NCI-H526 (cell line): ENCODE data around the gene MAML2.
A peak's percentile ranks its signal among the peaks of the same experiment; 100 is the strongest.
"Not testable (repeated sequence)": the region's sequence is repeated elsewhere in the genome, so short reads cannot be mapped to it uniquely, and the experiment has no call there.

Experiments used
- DNase-seq, 2 experiments: peaks; one replicate each; lab custom pipeline; 2025; lab: John Stamatoyannopoulos, UW

MAML2 gene

DNA sequence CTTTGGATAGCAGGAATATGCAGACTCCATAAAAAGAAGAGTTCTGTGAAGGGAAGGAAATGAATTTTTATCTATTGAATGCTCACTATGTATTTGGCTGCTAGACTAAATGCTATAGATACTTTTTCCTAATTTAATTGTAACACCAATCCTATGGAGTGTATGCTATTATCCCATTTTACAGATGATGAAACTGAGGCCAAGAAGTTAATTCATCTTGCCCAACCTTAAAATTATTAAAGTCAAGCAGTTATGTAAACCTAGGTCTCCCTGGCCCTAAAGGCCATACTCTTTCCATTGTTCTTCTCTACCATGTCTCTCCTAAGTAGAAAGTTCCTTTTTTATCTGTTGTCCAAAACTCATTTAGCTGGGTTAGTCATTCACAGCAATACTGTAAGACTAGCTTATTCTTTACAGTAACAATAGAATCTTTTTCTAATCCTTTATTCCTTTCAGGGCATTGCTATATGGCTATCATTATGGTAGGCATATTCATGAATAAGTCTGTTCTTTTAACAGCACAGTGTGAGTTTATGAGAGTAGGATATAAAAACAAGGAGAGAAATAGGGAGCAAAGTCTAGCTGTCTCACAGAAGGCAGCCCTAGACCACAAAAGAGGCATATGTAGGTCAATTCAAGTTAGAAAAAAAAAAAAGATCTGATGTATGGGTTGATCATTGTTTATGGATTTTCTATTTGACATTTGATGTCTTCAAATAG, 50.5 kb downstream of the MAML2 start:
- DNase-seq: no peak

DNA sequence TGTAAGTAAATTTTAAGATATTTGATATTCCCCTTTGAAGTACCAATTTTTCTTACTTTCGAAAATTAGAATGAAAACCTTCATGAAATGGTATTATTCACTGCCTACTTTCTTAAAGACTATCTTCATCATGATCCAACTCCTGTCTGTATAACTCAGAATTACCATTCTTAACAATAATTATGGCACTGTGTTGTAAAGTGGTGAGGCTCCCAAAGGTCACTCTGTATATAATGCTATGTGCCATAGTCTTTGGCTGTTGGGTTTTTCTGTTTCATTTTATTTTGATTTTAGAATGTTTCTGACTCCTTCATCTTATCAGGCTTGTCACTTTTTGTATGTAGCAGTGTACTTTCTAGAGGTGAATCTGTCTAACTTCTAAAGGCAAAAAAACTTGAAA, 52.4 kb downstream of the MAML2 start:
- DNase-seq: no peak

DNA sequence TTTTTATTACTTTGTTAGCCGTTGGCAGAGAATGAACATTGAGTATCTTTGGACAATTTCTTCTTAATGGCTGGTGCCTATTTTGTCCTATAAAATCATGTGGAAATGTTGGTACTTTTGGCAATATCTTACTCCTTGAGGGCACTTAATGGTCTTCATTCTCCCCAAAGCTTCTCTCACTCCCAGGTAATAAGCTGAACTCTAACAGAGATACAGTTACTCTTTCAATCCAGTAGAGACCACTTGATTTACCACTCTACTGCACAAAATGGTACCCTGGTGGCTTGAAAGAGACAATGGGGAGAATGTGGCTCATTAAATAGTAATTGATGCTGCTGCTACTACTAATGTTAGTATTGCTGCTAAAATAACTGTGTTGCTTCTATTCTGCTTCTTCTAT, 53.0 kb downstream of the MAML2 start:
- DNase-seq: no peak

DNA sequence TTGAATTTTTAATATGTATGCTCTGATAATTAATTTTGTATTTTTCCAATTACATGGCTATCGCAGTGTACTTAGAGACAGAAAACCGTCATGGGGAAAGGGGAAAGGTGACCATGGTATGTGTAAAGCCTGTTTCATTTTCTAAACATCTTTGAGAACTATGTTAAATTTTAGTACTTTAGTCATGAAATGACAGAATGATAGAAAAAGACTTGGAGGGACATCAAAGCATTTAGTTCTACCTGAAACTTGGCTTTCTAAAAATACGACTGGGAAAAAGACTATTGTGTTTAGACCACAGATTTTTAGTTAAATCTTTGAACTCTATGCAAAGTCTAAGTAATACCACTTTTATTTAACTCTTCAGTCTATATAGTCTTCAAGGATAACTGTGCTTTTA, 54.1 kb downstream of the MAML2 start:
- DNase-seq: no peak

DNA sequence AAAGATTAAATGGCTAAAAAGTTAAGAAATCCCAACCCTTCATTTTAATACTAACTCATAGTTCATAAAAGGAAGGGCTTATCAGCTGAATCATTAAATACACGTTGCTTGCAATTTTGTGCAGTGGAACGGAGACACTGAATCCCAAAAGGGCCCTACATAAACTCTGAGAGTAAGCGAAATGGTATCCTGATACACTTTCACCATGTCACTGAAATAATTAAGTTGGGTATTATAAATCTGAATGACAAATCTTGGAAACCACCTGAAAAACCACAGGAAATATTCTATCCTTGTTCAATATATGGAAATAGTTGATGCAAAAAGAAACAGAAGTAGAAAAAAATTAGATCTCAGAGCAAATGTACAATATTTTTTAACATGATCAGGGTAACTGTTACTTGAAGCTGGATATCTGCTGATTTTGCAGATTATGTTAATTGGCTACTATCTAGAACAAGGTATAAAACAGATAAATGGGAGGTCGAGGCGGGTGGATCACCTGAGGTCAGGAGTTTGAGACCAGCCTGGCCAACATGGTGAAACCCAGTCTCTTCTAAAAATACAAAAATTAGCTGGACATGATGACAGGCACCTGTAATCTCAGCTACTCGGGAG, 55.1 kb downstream of the MAML2 start:
- DNase-seq: no peak

DNA sequence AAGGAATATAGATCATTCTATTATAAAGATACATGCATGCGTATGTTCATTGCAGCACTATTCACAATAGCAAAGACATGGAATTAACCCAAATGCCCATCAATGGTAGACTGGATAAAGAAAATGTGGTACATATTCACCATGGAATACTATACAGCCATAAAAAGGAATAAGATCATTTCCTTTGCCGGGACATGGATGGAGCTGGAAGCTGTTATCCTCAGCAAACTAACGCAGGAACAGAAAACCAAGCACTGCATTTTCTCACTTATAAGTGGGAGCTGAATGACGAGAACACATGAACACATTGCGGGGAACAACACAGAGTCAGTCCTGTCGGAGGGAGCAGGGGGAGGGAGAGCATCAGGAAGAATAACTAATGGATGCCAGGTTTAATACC, 57.0 kb downstream of the MAML2 start:
- not testable (repeated sequence) for DNase-seq

DNA sequence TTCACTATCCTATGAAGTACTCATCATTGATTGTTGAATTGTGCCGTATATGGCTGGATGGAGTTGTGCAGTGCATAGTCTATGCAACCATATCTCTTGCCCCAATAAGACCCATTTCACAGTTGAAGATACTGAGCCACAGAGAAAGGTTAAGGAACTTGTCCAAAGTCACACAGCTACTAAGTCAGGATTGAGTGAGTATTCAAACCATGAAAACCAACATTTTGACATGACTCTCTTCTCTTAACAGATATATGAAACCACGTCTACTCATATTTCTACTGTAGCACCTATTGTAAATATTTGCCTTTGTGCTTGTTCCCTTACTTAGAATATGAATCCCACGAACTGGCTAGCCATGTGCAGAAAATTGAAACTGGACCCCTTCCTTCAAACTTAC, 58.1 kb downstream of the MAML2 start:
- DNase-seq: no peak

DNA sequence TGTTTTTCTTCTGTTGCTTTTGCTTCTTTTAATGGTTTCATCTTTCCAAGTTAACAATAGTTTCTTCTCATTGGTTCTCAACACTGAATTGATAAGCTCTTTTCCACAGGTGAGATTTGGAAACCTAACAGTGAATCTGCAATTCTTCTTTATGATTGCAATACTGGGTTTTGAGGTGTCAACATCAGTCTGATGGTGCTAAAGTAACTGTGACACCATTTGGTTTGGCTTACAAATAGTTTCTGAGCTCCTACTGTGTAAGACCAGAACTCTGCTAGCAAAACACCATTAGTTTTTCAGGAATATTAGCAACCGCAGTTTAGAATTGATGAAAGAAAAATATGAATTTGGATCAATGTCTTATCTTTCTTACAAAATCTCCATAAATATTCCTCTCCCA, 58.6 kb downstream of the MAML2 start:
- no peak for DNase-seq

DNA sequence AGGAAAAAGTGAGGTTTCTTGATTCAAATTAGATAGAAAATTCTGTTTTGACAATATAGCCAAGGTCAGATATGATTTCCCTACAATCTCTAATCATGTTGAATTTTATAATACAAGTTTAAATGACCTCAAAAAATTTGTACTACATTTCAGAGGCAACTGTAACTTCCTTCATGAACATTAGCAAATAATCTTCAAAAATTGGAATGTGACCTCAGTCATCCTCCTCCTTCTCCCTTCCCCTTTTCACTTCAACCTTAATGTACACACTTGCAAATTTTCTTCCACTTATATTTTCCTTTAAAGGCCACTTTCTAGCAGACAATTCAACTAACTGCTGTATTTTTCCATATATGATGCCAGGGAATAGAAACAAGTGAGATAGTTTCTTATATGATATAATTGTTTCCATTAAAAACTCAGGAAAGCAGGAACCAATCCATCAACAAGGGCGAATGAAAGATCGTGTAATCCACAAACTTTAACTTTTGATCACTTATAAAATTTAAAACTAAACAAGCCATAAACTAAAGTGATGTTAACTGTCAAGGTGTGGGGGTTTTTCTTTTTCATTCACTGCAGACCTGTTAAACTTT, 60.3 kb downstream of the MAML2 start:
- DNase-seq: no peak

DNA sequence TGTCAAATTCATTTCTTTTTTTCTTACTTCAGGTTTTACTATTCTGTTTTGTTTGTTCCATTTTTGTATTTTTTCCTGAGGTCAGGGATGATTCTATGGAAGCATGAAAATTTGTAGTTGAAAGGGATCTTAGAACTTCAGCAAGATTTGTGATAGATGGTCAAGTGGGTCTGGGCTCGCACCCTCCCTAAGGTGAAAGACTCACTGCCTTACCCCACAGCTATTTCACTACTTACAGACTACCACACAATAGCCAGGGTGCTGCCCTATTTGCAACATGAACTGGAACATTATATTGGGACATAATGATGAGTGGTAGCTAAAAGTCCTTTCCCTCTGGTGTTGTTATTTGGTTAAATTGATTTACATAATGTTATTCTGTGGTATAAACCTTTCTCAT, 62.6 kb downstream of the MAML2 start:
- peak in 1 of 2 experiments; percentile 45 for DNase-seq

DNA sequence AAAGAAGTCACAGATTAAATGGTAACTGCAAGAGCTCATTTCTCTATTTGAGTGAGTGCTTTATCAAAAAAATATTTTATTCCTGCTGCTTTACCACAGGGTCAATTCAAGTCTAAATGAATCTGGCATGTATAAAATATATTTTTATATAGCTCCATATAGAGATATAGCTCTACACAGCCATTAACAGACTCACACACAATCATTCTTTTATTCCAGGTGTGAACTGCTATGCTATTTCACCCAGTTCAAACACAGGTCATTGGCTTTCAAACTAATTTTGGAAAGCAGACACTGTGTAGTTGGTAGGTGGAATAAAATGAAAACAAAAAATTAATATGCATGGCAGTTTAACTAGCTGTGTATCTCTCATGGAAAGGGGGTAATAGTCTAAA, 63.1 kb downstream of the MAML2 start:
- DNase-seq: no peak

DNA sequence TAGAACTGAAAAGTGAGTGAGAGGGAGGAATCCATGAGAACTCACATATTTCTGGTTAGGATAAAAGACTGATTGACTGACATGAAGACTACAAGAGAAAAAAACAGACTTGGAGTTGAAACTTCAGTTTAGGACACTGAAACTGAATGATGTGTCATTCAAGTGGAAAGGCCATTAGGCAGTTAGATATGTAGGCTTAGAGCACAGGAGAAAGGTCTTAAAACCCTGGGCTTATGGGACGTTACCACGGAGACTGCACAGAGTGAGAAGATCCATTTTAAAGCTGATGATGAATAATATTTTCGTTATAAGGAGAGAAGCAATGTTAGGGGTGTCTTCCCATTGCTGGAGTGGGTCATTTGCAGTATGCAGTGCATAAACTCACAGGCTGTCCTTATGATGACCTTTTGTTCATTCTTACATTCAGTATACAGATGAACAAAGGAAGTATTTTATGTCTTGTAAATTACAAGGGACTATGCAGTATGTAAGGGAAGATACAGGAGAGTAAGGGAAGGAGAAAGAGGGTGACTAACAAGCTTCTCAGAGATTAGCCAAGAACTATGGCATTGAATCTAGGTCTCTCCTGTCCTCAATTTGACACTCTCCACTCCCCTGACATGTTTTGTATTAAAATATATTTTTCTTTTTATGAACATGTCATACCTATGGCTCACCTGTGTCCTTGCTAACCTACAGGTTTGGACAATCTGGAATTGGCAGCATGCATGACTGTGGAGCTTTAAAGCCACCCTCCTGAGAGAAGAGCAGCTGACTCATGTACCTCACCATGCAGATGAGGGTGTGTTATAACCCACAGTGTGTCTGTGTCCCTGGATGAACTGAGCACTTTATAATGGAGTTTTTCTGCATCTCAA, 63.7 kb downstream of the MAML2 start:
- DNase-seq: no peak

DNA sequence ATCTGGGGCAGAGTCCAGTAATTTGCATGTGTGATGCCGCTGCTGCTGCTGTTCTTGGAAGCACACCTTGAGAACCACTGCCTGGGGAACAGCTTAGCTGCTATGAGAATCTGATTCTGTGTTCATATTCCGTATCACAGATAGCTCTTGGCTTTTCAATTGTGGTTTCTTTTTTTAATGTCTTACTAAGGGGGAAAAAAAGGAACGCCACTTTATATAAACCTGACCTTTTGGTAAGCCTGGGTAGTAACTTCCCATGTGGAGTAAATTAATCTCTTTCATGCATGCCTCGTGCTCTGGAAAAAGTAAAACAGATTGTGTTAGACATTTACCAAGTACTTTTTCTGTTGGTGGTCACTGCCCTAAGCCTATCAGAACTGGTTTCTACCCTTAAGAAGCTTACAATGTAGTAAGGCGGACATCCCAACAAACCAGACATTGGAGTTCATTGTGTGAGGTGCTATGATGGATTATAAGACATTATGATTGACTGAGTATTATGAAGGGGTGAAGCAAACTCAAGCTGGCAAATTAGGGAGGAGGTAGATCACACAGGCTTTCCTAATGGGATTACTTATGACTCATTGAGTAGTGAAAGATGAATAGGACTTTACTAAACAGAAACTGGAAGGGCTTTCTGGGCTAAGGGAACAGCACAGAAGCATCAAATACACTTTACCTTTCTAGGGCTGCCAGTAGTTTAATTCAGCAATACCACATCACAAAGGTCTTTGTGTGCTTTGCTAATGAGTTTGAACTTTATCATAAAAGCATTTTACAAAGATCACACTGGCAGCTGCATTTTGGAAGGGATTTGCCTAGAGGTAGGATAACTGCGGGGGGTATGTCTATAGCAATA, 64.7 kb downstream of the MAML2 start:
- DNase-seq: peak; percentile 57 to 82

DNA sequence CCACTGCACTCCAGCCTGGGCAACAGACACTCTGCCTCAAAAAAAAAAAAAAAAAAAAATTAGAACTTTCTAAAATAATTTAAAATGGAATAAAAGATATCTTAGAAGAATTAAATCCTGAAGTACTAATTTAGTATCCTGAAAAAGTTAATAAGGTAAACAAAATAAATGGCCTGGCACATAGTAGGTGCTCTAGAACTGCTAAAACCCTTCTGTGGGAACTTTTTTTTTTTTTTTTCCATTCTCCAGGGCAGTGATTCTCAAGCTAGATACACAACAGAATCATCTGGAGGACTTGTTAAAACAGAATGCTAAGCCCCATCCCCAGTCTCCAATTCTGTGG, 65.3 kb downstream of the MAML2 start:
- DNase-seq: no peak

DNA sequence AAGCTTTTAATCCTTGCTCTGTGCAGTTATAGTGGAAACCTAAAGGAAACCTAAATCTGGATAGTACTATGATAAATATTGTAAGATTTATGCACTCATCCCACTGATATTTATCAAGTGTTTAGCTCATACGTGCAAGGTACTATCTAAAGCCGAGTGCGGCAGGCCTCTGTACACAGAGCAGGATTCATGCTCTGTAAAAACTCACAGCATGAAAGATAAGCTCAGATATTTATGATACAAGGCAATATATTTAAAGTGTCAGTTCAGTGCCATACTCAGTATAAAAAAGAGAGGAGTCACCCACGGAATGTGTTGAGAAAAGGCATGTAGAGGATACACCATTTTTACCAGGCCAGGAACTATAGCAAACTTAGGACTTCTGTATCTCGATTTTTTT, 66.2 kb downstream of the MAML2 start:
- no peak for DNase-seq

DNA sequence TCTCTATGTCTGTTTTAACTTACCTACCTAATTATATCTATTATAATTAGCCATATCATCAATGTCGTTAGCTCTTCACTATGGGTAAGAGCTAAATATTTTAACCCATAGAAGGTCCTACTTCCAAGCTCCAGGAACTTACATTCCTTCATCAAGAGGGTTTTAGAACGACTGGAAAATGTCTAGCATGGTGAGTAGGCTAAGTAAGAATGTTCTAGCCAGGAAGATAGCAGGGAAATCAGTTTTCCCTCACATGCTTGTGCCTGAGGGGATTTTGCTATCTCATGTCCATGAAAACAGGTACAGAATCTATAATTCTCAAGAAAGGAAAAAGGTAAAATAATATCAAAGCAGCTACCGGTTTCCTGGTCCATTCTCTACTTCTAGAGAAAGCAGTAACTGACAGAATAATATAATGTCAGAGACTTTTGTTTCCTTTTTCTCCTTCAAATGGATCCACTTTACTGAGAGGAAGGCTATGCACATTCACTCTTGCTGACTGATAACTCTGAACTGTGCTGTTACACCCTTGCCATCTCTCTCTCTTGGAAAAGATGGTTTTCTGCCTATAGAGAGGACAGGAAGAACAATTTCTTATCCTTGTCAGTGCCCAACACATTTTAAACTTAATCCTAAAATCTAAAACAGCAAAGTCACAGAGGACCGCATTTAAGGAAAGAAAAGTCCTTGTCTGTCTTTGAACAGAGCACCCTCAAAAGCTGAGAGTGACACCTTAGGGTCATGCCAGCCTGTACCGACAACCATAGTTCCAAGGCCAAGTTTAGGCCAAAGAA, 67.0 kb downstream of the MAML2 start:
- DNase-seq: no peak

DNA sequence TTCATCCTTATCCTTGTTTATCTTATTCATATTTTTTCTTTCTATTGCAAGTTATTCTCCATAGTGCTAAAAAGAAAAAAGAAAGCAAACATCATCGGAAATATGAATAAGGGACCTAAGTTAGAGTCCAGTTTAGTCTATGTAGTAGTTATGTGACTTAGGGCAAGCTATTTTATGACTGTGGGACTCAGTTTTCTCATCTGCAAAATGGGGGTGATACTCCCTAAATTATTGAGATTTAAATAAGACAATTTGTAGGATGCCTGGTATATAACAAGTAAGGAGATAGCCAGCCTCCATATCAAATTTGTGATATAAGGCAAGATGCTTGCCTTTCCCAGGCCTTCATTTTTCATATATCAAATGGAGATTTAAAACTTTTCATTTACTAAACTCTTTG, 69.5 kb downstream of the MAML2 start:
- no peak for DNase-seq

DNA sequence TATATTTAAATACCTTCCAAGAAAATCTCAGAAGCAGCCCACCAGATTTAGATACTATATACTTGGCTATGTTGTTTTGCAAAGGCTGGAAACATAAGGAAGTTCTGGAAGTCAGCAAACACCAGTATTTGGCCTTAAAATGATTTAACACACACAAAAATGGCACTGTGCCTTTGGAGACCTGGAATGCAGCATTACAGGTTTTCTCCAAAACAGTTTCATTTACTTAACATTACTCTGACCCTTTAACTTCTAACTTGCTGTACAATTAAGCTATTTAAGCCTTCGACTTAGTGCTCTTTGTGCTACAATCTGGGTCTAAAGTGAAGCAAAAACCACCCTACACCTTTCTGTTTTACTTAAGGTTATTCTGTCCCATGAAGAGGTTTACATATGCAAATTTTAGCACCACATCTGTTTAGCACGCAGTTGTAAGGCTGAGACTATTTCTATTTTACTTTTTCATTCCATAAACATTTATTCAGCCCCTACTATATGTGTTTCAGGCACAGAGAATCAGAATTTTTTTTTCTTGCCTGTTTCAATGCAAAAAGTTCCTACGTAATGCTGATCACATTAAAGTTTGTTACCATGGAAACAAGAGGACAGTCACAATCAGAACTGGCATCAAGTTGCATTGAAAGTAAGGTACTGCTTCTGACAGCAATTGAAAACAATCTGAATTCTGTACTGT, 70.3 kb downstream of the MAML2 start:
- DNase-seq: peak; percentile 65 to 68

DNA sequence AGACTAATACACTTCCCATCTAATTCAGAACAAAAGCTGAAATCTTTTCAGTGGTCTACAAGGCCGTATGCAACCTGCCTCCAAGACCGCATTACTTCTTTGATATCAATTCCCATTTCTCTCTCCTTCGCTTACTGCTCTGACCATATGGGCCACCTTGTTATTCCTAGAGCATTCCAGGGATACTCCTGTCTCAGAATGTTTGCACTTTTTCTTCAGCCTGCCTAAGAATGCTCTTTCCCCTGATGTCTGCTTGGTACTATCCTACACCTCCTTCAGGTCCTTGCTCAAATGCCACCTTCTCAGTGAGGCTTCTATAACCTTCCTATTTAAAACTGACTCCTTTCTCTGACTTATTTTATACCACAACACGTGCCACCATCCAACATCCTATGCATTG, 71.2 kb downstream of the MAML2 start:
- no peak for DNase-seq

DNA sequence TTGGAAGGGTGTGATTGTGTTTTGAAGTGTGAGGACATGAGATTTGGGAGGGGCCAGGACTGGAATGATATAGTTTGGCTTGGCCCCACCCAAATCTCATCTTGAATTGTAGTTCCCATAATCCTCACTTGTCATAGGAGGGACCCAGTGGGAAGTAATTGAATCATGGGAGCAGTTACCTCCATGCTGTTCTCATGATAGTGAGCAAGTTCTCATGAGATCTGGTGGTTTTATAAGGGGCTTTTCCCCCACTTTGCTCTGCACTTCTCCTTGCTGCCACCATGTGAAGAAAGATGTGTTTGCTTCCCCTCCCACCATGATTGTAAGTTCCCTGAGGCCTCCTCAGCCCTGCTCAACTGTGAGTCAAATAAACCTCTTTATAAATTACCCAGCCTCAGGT, 71.6 kb downstream of the MAML2 start:
- not testable (repeated sequence) for DNase-seq
